CMK (cell line): ENCODE data around the gene ADM2.

Source experiments
- DNase-seq: peaks from one replicate; pipeline ENCODE4 v3.0.0-alpha.2; 2010; ENCODE audit warnings: low read depth

Gene ADM2

GRCh38 chr22:50445071-50445879 lies 36.1 kb upstream of the ADM2 start:
- DNase-seq = peak; percentile 15

DNA sequence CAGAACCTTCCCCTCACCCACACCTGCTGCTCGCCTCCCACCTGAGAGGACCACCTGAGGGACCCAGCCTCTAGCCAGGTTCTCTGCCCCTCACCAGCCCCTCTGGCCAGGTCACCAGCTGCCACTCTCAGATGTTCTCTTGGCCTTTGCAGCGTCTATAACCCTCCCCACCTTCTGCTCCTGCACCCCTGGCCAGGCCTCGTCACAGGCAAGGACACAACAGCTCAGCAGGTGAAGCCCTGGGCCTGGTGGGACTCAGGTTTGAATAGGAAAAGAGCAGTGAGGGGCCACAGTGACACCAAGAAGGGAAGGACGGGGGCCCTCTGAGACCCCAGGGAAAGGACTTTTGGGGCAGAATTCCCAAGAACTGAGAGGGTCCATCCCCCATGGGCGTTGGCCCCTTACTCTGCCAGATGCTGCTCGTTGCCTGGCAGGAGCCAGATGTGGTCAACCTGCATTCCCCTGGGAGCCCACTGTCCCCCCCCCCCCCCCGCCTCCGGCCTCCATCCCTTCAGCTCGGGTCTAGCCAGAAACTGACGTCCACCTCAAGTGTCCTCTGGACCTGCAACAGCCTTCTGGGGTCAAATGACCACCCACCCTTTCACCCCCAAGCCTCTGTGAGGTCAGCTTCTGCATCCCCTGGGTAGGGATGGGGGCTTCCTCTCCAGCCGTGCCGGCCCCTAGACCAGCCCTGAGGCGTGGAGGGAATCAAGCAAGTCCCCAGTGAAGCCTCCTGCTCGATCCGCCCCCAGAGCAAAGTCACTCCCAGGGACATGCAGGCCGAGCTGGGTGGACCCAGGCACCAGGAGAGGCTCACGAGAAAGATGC lies 35.2 kb upstream of the ADM2 start:
- DNase-seq = no peak

- DNase-seq = no peak
Observed at GRCh38 chr22:50446708-50447575, 34.4 kb upstream of the ADM2 start.

DNA sequence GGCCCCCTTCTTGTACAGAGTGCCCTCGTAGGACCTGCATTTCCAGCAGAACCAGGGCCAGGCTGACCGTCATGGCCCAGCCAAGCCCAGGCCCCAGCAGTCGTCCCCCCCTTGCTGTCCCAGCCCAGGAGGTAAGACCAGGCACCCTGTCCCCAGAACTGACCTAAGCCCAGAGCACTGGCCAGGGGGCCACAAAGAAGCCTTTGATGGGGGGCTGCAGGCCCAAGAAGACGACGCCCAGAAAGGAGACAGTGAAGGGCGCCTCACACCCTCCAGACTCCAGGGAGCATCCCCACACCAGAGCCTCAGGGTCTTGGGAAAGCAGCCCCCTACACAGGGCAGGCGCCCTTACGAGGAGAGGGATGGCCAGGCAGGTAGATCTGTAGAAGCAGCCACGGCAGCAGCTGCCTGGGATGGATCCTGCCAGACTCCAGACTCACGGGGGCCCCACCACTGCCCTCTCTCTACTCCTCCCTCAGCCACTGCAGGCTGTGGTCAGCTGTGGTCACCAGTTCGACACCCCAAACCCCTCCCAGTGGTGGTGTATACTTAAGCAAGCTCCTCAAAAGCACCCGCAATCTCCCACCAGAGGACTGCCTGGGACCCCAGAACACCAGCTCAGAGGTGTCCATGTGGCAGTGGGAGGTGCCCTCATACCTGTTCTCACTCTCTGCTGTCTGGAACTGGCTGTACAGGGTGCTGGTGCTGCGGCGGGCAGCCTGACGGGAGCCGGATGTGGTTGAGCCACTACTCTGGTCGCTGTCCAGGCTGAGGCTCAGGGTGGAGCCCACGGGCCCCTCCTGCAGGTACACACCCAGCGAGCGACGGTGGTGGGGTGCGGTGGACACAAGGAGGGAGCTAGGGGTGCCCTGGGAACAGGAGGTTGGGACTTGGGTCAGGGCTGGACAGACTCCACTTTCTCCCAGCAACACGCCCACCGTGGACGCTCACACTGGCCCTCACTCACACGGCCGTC lies 33.5 kb upstream of the ADM2 start:
- no peak for DNase-seq

- no peak for DNase-seq
Observed at GRCh38 chr22:50452649-50453048, 28.7 kb upstream of the ADM2 start.

GRCh38 chr22:50454556-50455075 lies 26.7 kb upstream of the ADM2 start:
- DNase-seq = no peak

DNA sequence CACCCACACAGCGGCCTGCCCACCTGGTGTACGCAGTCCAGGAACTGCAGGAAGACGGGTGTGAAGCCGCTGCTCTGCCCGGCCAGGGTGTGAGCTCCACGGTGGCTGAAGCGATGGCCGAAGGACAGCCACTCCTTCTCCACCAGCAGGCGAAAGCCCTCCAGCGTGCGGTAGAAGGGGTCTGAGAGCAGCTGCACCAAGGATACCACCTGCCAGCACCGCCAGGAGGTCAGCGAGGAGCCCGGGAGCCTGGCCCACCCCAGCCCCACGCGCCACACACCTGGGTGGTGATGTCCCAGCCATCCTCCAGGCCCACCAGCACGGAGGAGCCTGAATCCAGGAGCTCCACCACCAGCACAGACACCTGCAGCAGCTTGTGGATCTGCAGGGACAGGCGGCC lies 26.1 kb upstream of the ADM2 start:
- no peak for DNase-seq

DNA sequence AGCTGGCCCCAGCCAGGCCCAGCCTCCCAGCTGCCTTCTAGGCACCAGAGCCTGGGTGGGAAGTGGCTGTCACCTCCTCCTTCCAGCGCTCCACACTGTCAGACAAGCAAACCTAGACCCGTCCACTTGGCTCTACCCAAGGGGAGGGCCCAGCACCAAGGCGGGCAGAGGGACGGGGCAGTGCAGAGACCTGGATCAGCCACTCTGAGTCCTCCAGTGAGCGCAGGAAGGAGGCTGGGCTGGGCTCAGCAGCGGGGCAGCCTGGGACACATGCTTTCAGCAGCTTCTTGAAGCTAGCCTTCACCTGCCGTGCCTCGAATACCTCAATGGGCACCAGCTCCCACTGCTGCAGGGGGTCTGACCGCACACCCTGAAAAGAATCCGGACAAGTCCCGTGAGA lies 25.3 kb upstream of the ADM2 start:
- DNase-seq = no peak

DNA sequence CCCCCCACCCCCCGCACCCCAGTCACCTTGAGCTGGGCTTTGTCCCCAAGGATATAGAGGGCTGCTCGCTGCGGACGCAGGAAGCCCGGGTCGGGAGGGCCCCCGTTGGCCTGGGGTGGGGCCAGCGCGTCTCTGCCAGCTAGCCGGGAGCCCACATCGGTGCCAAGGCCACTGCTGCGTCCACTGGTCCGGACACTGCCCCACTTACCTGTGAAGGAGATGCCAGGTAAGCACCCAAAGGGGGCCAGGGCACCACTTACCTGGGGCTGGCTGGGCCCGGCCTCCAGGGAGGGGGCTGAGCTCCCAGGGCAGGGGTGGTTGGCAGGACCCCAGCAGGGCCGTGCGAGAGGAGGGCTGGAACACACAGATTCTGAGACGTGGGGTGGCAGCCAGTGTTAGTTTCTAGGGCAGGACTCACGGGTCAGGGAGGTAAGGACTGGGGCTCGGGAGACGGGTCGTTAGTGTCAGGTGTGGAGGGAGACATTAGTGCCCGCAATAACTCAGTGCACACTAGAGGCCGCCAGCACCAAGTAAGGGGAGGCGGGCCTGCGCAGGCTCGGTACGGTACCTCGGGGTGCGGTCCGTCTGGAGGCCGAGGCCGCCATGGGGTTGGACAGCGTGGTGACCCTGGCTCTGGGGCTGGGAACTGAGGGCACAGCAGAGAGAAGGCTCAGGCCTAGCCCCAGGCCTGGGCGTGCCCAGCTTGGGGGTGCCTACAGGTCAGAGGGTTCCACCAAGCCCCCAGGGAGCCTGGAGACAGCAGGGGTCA lies 24.7 kb upstream of the ADM2 start:
- no peak for DNase-seq

DNA sequence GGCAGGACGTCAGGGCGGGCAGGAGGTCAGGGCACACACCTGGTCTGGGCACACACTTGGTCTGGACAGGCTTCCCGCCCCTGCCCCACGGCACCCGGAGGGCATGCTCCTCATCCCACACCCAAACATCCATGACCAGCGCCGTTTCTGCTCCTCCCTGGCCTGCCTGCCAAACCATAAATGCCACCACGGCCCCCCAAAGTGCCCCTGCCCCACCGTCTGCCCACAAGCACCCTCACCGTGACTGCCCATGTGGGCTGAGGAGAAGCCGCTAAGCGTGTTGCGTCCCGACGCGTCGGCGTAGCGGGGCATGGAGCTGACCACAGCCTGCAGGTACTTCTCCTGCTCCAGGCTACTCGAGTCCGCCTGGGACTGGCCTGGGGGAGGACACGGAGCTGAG lies 22.3 kb upstream of the ADM2 start:
- DNase-seq = no peak

- DNase-seq = no peak
Observed at GRCh38 chr22:50459496-50460140, 21.7 kb upstream of the ADM2 start.

GRCh38 chr22:50460938-50461337 lies 20.4 kb upstream of the ADM2 start:
- DNase-seq = no peak

GRCh38 chr22:50461536-50461935 lies 19.8 kb upstream of the ADM2 start:
- no peak for DNase-seq

DNA sequence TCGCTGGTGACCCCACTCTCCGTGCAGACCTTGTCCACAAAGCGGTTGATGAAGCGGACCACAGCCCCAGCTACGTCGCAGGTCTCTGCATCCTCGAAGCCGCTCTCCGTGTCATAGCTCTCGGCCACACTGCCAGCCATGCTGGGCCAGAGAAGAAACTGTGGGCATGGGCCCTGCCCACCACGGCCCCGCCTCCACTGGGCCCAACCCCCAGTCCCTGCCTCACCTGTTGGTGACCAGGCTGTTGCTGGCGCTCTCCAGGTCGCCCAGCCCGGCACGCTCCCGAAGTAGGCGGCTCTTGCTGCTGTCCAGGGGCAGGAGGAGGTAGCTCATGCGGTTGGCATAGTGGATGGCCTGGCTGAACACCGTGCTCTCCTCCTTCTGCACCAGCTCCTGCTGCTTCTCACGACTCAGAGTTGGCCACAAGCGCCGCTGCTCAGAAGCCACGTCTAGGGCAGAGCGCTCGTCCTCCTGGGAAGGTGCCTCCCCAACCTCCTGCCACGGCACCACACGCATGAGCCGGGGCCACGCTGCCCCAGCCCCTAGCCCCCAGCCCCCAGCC lies 19.3 kb upstream of the ADM2 start:
- DNase-seq = no peak

GRCh38 chr22:50463188-50463900 lies 18.0 kb upstream of the ADM2 start:
- DNase-seq = no peak

- no peak for DNase-seq
Observed at GRCh38 chr22:50464451-50464850, 16.9 kb upstream of the ADM2 start.

- no peak for DNase-seq
Observed at GRCh38 chr22:50465066-50465930, 16.0 kb upstream of the ADM2 start.

DNA sequence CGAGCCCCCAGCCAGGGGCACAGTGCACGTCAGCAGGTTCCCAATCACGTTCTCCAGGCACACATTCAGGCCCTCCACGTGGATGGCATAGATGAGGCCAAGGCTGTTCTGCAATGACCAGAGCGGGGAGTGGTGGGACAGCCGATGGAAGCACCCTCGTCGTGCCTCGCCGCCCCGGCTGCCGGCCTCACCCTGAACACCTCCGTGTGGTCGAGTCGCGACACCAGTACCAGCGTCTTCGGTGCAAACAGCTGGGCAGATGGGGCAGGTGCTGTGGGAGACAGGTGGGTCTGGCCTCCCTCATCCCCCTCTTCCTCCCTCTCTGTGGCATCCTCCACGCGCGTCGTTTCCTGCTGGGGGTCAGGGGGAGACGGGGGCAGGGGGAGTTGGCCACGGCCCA lies 14.0 kb upstream of the ADM2 start:
- no peak for DNase-seq
